Prostate gland (tissue), 2 donors: ENCODE data around the gene LIMS2.

Source experiments
- CTCF ChIP-seq, 4 experiments: fragments of 200-600 bp in 2 of 4; fragments of 450-650 bp in 2 of 4; sonication (generic) in 2 of 4; IDR thresholded peaks; 1 replicate in 3 of 4; 2 replicates in 1 of 4; pipeline ENCODE4 v1.5.1; 2016 to 2019; ENCODE audit warnings: antibody characterized with exemption in 4 of 4, mild to moderate bottlenecking in 2 of 4, moderate library complexity in 2 of 4
- POLR2A ChIP-seq: fragments of 450-650 bp; IDR thresholded peaks from one replicate; pipeline ENCODE4 v1.6.1; 2016; ENCODE audit warnings: antibody characterized with exemption, mild to moderate bottlenecking
- POLR2AphosphoS5 ChIP-seq: sonication (generic); formaldehyde crosslinking; IDR thresholded peaks from one replicate; pipeline ENCODE4 v1.6.1; 2017; ENCODE audit warnings: antibody characterized with exemption

DNA sequence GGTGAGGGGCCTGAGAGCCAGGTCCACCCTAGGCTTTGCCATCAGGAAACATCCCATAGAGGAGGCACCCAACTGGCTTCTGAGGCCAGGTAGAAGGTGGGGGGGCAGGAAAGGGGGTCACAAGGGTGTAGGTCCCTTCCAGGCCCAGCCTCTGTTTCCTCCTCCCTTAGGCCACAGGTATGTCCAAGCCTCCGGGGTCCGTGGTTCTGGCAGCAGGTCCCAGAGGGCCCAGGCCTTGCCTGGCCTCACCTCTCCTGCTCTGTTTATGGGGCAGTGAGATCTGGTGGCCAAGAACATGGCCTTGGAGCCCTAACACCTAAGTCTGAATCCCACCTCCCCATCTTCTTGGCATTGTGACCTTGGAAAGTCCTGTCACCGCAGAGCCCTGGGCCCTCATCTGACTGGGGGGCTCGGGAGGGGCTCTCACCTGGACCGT, 51.0 kb downstream of the LIMS2 start:
- TF ChIP-seq CTCF (IDR thresholded peaks at IDR 0.05), result no peak
- TF ChIP-seq POLR2A, result no peak
- TF ChIP-seq POLR2AphosphoS5, result no peak
